IMR-90 (cell line): ENCODE results near the gene SLC9A9. TPM values are rescaled to one million over a fixed set of nuclear protein-coding genes. Genes with fewer than 3 reads are reported as not detected.

Source experiments
- ATAC-seq: fragments of 200-7000 bp; cut with Tn5 transposase; 2 replicates; pipeline ENCODE4 v1.9.1; 2020; ENCODE audit warnings: low read depth, mild to moderate bottlenecking, moderate library complexity
- BruUV-seq: library from RNA; stranded (reverse); fragments of 400-500 nt; replicated peaks from 2 replicates; lab custom pipeline; 2021; lab: Mats Ljungman, UMichigan
- CTCF ChIA-PET: fragments of 300-600 bp; formaldehyde crosslinking; extraction: SDS; loops from one replicate; lab custom pipeline; 2021; ENCODE audit warnings: antibody characterized with exemption; lab: Yijun Ruan, JAX
- POLR2A ChIA-PET: fragments of 300-600 bp; sonication (Branson Sonifier 250); formaldehyde crosslinking; loops from one replicate; lab custom pipeline; 2022; ENCODE audit warnings: antibody characterized with exemption; ENCODE audit not compliant: unreplicated experiment; lab: Charles Lee
- DNase-seq: peaks from one replicate; pipeline ENCODE4 v3.0.0; 2013
- H2AFZ ChIP-seq: replicated peaks from 2 replicates; pipeline ENCODE3; 2013; ENCODE audit warnings: low read length, mild to moderate bottlenecking; ENCODE audit not compliant: poor library complexity
- H2AK5ac ChIP-seq: 2 replicates; pipeline ENCODE4 v1.6.1; 2013; ENCODE audit warnings: low read depth, low read length, inconsistent platforms
- H2AK9ac ChIP-seq: replicated peaks from 2 replicates; pipeline ENCODE3; 2013; ENCODE audit warnings: mild to moderate bottlenecking, low read depth, low read length, moderate library complexity; ENCODE audit not compliant: poor library complexity
- H2BK120ac ChIP-seq: 2 replicates; pipeline ENCODE4 v1.6.1; 2013; ENCODE audit warnings: low read depth, low read length, inconsistent platforms
- H2BK15ac ChIP-seq: 3 replicates; pipeline ENCODE4 v1.6.1; 2013; ENCODE audit warnings: low read depth, low read length, inconsistent platforms
- H2BK20ac ChIP-seq: 2 replicates; pipeline ENCODE4 v1.6.1; 2013; ENCODE audit warnings: low read depth, mild to moderate bottlenecking, inconsistent platforms, low read length, moderate library complexity
- H2BK5ac ChIP-seq: 2 replicates; pipeline ENCODE4 v1.6.1; 2013; ENCODE audit warnings: mild to moderate bottlenecking, low read depth, low read length, inconsistent platforms; ENCODE audit not compliant: poor library complexity, severe bottlenecking
- H3K14ac ChIP-seq: replicated peaks from 2 replicates; pipeline ENCODE4 v1.6.1; 2013; ENCODE audit warnings: low read depth, low read length, inconsistent platforms
- H3K18ac ChIP-seq: 2 replicates; pipeline ENCODE4 v1.6.1; 2013; ENCODE audit warnings: low read depth, low read length, control low read depth
- H3K23ac ChIP-seq: 2 replicates; pipeline ENCODE4 v1.6.1; 2013; ENCODE audit warnings: low read depth, low read length, inconsistent platforms
- H3K27ac ChIP-seq: 2 replicates; pipeline ENCODE4 v1.5.1; 2013; ENCODE audit warnings: mild to moderate bottlenecking, control low read depth, low read length; ENCODE audit not compliant: insufficient read depth
- H3K27me3 ChIP-seq: 2 replicates; pipeline ENCODE4 v1.6.1; 2013; ENCODE audit warnings: low read length; ENCODE audit not compliant: control insufficient read depth, insufficient read depth
- H3K36me3 ChIP-seq: 2 replicates; pipeline ENCODE4 v1.6.1; 2013; ENCODE audit warnings: low read length, mixed read lengths; ENCODE audit not compliant: control insufficient read depth, insufficient read depth
- H3K4ac ChIP-seq: 2 replicates; pipeline ENCODE4 v1.6.1; 2013; ENCODE audit warnings: low read depth, low read length, inconsistent platforms
- H3K4me1 ChIP-seq: 2 replicates; pipeline ENCODE4 v1.6.1; 2013; ENCODE audit warnings: low read length, mixed read lengths; ENCODE audit not compliant: control insufficient read depth, insufficient read depth
- H3K4me2 ChIP-seq: 2 replicates; pipeline ENCODE4 v1.6.1; 2013; ENCODE audit warnings: low read depth, mild to moderate bottlenecking, control low read depth, low read length, moderate library complexity
- H3K4me3 ChIP-seq: 2 replicates; pipeline ENCODE4 v1.5.1; 2013; ENCODE audit warnings: low read depth, mild to moderate bottlenecking, control low read depth, low read length, moderate library complexity; ENCODE audit not compliant: insufficient read depth
- H3K56ac ChIP-seq: 2 replicates; pipeline ENCODE4 v1.6.1; 2013; ENCODE audit warnings: low read length, inconsistent platforms; ENCODE audit not compliant: insufficient read depth; ENCODE audit errors: extremely low read depth
- H3K79me1 ChIP-seq, 2 experiments: 2 replicates each; pipeline ENCODE4 v1.6.1; 2013; ENCODE audit warnings: low read length in 2 of 2, inconsistent platforms in 1 of 2, low read depth in 1 of 2
- H3K9ac ChIP-seq: 2 replicates; pipeline ENCODE4 v1.6.1; 2013; ENCODE audit warnings: low read depth, low read length, control low read depth
- H3K9me1 ChIP-seq: 2 replicates; pipeline ENCODE4 v1.6.1; 2013; ENCODE audit warnings: low read length, inconsistent platforms; ENCODE audit not compliant: insufficient read depth
- H3K9me3 ChIP-seq: 2 replicates; pipeline ENCODE4 v1.6.1; 2013; ENCODE audit warnings: low read length; ENCODE audit not compliant: control insufficient read depth, insufficient read depth
- H4K20me1 ChIP-seq: 2 replicates; pipeline ENCODE4 v1.6.1; 2013; ENCODE audit warnings: low read length, inconsistent platforms; ENCODE audit not compliant: insufficient read depth
- H4K5ac ChIP-seq: 2 replicates; pipeline ENCODE4 v1.6.1; 2013; ENCODE audit warnings: mild to moderate bottlenecking, low read depth, low read length, control low read depth
- H4K8ac ChIP-seq, 2 experiments: 2 replicates each; pipeline ENCODE4 v1.6.1; 2013; ENCODE audit warnings: low read depth in 2 of 2, low read length in 2 of 2, control low read depth in 1 of 2, inconsistent platforms in 1 of 2
- H4K91ac ChIP-seq: 2 replicates; pipeline ENCODE4 v1.6.1; 2013; ENCODE audit warnings: low read depth, low read length, inconsistent platforms; ENCODE audit not compliant: insufficient read depth
- BHLHE40 ChIP-seq: fragments of 150-350 bp; IDR thresholded peaks from 2 replicates; pipeline ENCODE4 v1.6.1; 2016; ENCODE audit warnings: mild to moderate bottlenecking, low read depth, low read length
- CEBPB ChIP-seq: IDR thresholded peaks from 2 replicates; pipeline ENCODE4 v1.6.1; 2012; ENCODE audit warnings: low read depth, low read length, improper control_type of control experiment
- CHD1 ChIP-seq: IDR thresholded peaks from 2 replicates; pipeline ENCODE4 v1.6.1; 2012; ENCODE audit warnings: low read depth, low read length, improper control_type of control experiment
- FOS ChIP-seq: fragments of 150-350 bp; IDR thresholded peaks from 2 replicates; pipeline ENCODE4 v1.6.1; 2016; ENCODE audit warnings: low read depth, low read length
- MAFK ChIP-seq: IDR thresholded peaks from 2 replicates; pipeline ENCODE4 v1.6.1; 2012; ENCODE audit warnings: low read depth, low read length, improper control_type of control experiment
- MAZ ChIP-seq: IDR thresholded peaks from 2 replicates; pipeline ENCODE4 v1.6.1; 2012; ENCODE audit warnings: low read depth, mild to moderate bottlenecking, low read length, improper control_type of control experiment, moderate library complexity, borderline replicate concordance
- MXI1 ChIP-seq: IDR thresholded peaks from 2 replicates; pipeline ENCODE4 v1.6.1; 2012; ENCODE audit warnings: low read depth, mild to moderate bottlenecking, low read length, moderate library complexity, borderline replicate concordance
- NFE2L2 ChIP-seq: fragments of 150-350 bp; IDR thresholded peaks from 2 replicates; pipeline ENCODE4 v1.6.1; 2016; ENCODE audit warnings: low read depth, mild to moderate bottlenecking, low read length
- POLR2A ChIP-seq: IDR thresholded peaks from 2 replicates; pipeline ENCODE4 v1.6.1; 2012; ENCODE audit warnings: mild to moderate bottlenecking, low read depth, low read length
- RAD21 ChIP-seq: IDR thresholded peaks from 2 replicates; pipeline ENCODE4 v1.6.1; 2012; ENCODE audit warnings: low read length, improper control_type of control experiment
- RFX5 ChIP-seq: IDR thresholded peaks from 2 replicates; pipeline ENCODE4 v1.8.0; 2012; ENCODE audit warnings: low read depth, mild to moderate bottlenecking, low read length, moderate library complexity
- SMC3 ChIP-seq: fragments of 150-350 bp; IDR thresholded peaks from 2 replicates; pipeline ENCODE4 v1.6.1; 2016; ENCODE audit warnings: low read depth, mild to moderate bottlenecking, antibody characterized with exemption, low read length, moderate library complexity
- USF2 ChIP-seq: fragments of 150-350 bp; IDR thresholded peaks from 2 replicates; pipeline ENCODE4 v1.6.1; 2017; ENCODE audit warnings: mild to moderate bottlenecking, antibody characterized with exemption, low read length, low read depth
- WGBS, 2 experiments: methylation state at CpG; one replicate each; pipeline versions ENCODE4 v1.1.5 to v1.1.7; 2013; ENCODE audit warnings: missing lambda C conversion rate in 2 of 2; ENCODE audit not compliant: insufficient read length in 1 of 2; ENCODE audit errors: extremely low coverage in 2 of 2; 5-methylcytosine and 5-hydroxymethylcytosine counted together
- dilution Hi-C: fragments of 300-500 bp; cut with HindIII; formaldehyde crosslinking; loops from one replicate; pipeline ENCODE4 v1.14.3; 2018; ENCODE audit warnings: low sequenced_read_pairs; ENCODE audit not compliant: unreplicated experiment
- in situ Hi-C: fragments of 300-500 bp; cut with MboI; formaldehyde crosslinking; loops from 3 replicates; pipeline ENCODE4 v1.14.3; 2019; ENCODE audit warnings: low sequenced_read_pairs, inconsistent platforms, mixed read lengths
- intact Hi-C: fragments of 100-400 bp; cut with micrococcal nuclease; formaldehyde crosslinking; loops from 2 replicates; pipeline ENCODE4 v1.10.0; 2022
- polyA plus RNA-seq, 3 experiments: library from polyadenylated mRNA; depleted of rRNA; stranded (reverse); fragments of >200 nt; gene quantifications; 2 replicates each; pipeline ENCODE4 v1.2.3, GENCODE V29; 2012; ENCODE audit warnings: low replicate concordance in 1 of 3
- total RNA-seq: library from RNA; depleted of rRNA; stranded (reverse); fragments of >200 nt; gene quantifications from 2 replicates; pipeline ENCODE4 v1.2.3, GENCODE V29; 2012
- TF ChIP-seq, protein P1 (sequence below): fragments of 150-350 bp; IDR thresholded peaks from 2 replicates; pipeline ENCODE4 v1.6.1; 2016; ENCODE audit warnings: low read depth, mild to moderate bottlenecking, low read length, moderate library complexity, borderline replicate concordance
- TF ChIP-seq, protein P2 (sequence below): conservative IDR thresholded peaks from 2 replicates; pipeline ENCODE4 v1.5.1; 2012; ENCODE audit warnings: mild to moderate bottlenecking, low read depth, low read length, improper control_type of control experiment

SLC9A9 gene
- total and polyA plus RNA-seq, 2 of the 4 experiments (the other 2 are of a cell fraction): 1.4 to 2.3 TPM

GRCh38 chr3:143895805-143896204 is 47.5 kb upstream of the SLC9A9 start:
- no peak overlapping the region for H2BK20ac ChIP-seq
- H3K4ac ChIP-seq: no peak overlapping the region
- H2AFZ ChIP-seq: no peak overlapping the region
- no peak overlapping the region for H3K4me2 ChIP-seq
- dilution Hi-C loops (no loop called here), in situ Hi-C loops (no loop called here), intact Hi-C loops (loop anchor here (1.0 to 5.0 kb wide), 3 partner anchors 55 to 1871 kb away; no protein-coding TSS in a partner anchor)
- H2BK5ac ChIP-seq: no peak overlapping the region
- H3K18ac ChIP-seq: no peak overlapping the region
- H3K79me1 ChIP-seq: no peaks in the 10 kb centered on the region
- TF ChIP-seq, protein P1, sequence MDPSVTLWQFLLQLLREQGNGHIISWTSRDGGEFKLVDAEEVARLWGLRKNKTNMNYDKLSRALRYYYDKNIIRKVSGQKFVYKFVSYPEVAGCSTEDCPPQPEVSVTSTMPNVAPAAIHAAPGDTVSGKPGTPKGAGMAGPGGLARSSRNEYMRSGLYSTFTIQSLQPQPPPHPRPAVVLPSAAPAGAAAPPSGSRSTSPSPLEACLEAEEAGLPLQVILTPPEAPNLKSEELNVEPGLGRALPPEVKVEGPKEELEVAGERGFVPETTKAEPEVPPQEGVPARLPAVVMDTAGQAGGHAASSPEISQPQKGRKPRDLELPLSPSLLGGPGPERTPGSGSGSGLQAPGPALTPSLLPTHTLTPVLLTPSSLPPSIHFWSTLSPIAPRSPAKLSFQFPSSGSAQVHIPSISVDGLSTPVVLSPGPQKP: no peak
- TF ChIP-seq RFX5: no peak
- no peak for TF ChIP-seq MAZ
- TF ChIP-seq FOS: no peak
- TF ChIP-seq NFE2L2: no peak
- no peak for TF ChIP-seq CEBPB
- TF ChIP-seq POLR2A: no peak
- no peak for TF ChIP-seq CHD1
- no peak for TF ChIP-seq MAFK
- TF ChIP-seq, protein P2, sequence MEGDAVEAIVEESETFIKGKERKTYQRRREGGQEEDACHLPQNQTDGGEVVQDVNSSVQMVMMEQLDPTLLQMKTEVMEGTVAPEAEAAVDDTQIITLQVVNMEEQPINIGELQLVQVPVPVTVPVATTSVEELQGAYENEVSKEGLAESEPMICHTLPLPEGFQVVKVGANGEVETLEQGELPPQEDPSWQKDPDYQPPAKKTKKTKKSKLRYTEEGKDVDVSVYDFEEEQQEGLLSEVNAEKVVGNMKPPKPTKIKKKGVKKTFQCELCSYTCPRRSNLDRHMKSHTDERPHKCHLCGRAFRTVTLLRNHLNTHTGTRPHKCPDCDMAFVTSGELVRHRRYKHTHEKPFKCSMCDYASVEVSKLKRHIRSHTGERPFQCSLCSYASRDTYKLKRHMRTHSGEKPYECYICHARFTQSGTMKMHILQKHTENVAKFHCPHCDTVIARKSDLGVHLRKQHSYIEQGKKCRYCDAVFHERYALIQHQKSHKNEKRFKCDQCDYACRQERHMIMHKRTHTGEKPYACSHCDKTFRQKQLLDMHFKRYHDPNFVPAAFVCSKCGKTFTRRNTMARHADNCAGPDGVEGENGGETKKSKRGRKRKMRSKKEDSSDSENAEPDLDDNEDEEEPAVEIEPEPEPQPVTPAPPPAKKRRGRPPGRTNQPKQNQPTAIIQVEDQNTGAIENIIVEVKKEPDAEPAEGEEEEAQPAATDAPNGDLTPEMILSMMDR: peak; percentile 50
- TF ChIP-seq USF2: no peak
- TF ChIP-seq BHLHE40: no peak
- TF ChIP-seq MXI1: no peak
- peak; percentile 57 for TF ChIP-seq RAD21
- TF ChIP-seq SMC3: peak; percentile 4; the same call in 1 of the 2 replicates
- no peaks in the 10 kb centered on the region for H3K9me1 ChIP-seq
- ATAC-seq (no peak), DNase-seq (peak; percentile 2)
- H3K9ac ChIP-seq: no peak overlapping the region
- H3K9me3 ChIP-seq: no peaks in the 10 kb centered on the region
- no CpG with 5 or more reads among the region's 1 CpG for WGBS, 2 experiments
- H3K4me3 ChIP-seq: no peak overlapping the region
- H3K56ac ChIP-seq: no peak overlapping the region
- no peaks in the 10 kb centered on the region for H3K4me1 ChIP-seq
- H3K14ac ChIP-seq: no peak overlapping the region
- no TSS peak for BruUV-seq
- H2AK9ac ChIP-seq: no peak overlapping the region
- CTCF ChIA-PET: interaction anchor here (0.6 to 1.2 kb wide), 4 partner anchors 11 to 782 kb away, joined by 3 to 4 read pairs (median 4); partner anchors contain the start of gene DIPK2A
- H4K20me1 ChIP-seq: no peaks in the 10 kb centered on the region
- H2BK15ac ChIP-seq: no peak overlapping the region
- H2BK120ac ChIP-seq: no peak overlapping the region
- H4K5ac ChIP-seq: no peak overlapping the region
- H4K91ac ChIP-seq: no peak overlapping the region
- no peak overlapping the region for H3K27ac ChIP-seq
- no peaks in the 10 kb centered on the region for H3K36me3 ChIP-seq
- no peak overlapping the region for H3K23ac ChIP-seq
- H2AK5ac ChIP-seq: no peak overlapping the region
- no peak overlapping the region for H4K8ac ChIP-seq
- H3K27me3 ChIP-seq: peaks cover 5% of the 10 kb centered on the region
- POLR2A ChIA-PET: no interaction called here
